GM23338 (cell line): ENCODE measurements around the gene SLC24A5. TPM values are rescaled to one million over a fixed set of nuclear protein-coding genes. Genes with fewer than 3 reads are reported as not detected.

Source experiments
- ATAC-seq: fragments of 200-7000 bp; cut with Tn5 transposase; 3 replicates; pipeline ENCODE4 v1.9.1; 2020
- DNase-seq: peaks from one replicate; pipeline ENCODE4 v3.0.0-alpha.2; 2015; ENCODE audit warnings: low spot score
- H2AFZ ChIP-seq: fragments of 200-600 bp; sonication (generic); 2 replicates; pipeline ENCODE4 v1.8.0; 2016; ENCODE audit warnings: antibody characterized with exemption, mild to moderate bottlenecking, moderate library complexity
- H3F3A ChIP-seq: fragments of 200-600 bp; sonication (generic); replicated peaks from 2 replicates; pipeline ENCODE4 v1.8.0; 2017; ENCODE audit warnings: antibody characterized with exemption, mixed run types, low read depth
- H3K27ac ChIP-seq: fragments of 200-600 bp; sonication (generic); 2 replicates; pipeline ENCODE4 v1.6.1; 2016; ENCODE audit warnings: low read depth
- H3K27me3 ChIP-seq: fragments of 200-600 bp; sonication (generic); 2 replicates; pipeline ENCODE4 v1.8.0; 2016; ENCODE audit warnings: mild to moderate bottlenecking, mixed run types, moderate library complexity; ENCODE audit not compliant: insufficient read depth
- H3K36me3 ChIP-seq: fragments of 200-600 bp; sonication (generic); 2 replicates; pipeline ENCODE4 v1.8.0; 2016; ENCODE audit warnings: mild to moderate bottlenecking; ENCODE audit not compliant: insufficient read depth
- H3K4me1 ChIP-seq: fragments of 200-600 bp; sonication (generic); 2 replicates; pipeline ENCODE4 v1.8.0; 2016; ENCODE audit warnings: mild to moderate bottlenecking, moderate library complexity; ENCODE audit not compliant: insufficient read depth
- H3K4me2 ChIP-seq: fragments of 200-600 bp; sonication (generic); 2 replicates; pipeline ENCODE4 v1.7.1; 2017; ENCODE audit warnings: mixed run types
- H3K4me3 ChIP-seq: fragments of 200-600 bp; sonication (generic); 2 replicates; pipeline ENCODE4 v1.6.1; 2016; ENCODE audit warnings: mixed run types
- H3K79me2 ChIP-seq: fragments of 200-600 bp; sonication (generic); replicated peaks from 2 replicates; pipeline ENCODE4 v1.8.0; 2017; ENCODE audit warnings: mild to moderate bottlenecking; ENCODE audit not compliant: insufficient read depth
- H3K9me2 ChIP-seq: fragments of 200-600 bp; sonication (generic); 2 replicates; pipeline ENCODE4 v1.8.0; 2017; ENCODE audit not compliant: insufficient read depth
- H4K20me1 ChIP-seq: fragments of 200-600 bp; sonication (generic); replicated peaks from 2 replicates; pipeline ENCODE4 v1.8.0; 2017; ENCODE audit warnings: mild to moderate bottlenecking; ENCODE audit not compliant: insufficient read depth
- H3K27ac Mint-ChIP-seq: 2 replicates; pipeline ENCODE4 v1.8.0; 2020; ENCODE audit warnings: inconsistent platforms, mild to moderate bottlenecking, moderate library complexity, mixed read lengths
- H3K27me3 Mint-ChIP-seq: 3 replicates; pipeline ENCODE4 v1.8.0; 2022; ENCODE audit warnings: low read depth, mild to moderate bottlenecking, moderate library complexity, mixed read lengths, inconsistent platforms; ENCODE audit not compliant: insufficient read depth, poor library complexity
- H3K36me3 Mint-ChIP-seq: 3 replicates; pipeline ENCODE4 v1.8.0; 2021; ENCODE audit warnings: low read depth, mild to moderate bottlenecking, inconsistent platforms, moderate library complexity, mixed read lengths
- H3K4me1 Mint-ChIP-seq: 3 replicates; pipeline ENCODE4 v1.8.0; 2020; ENCODE audit warnings: mild to moderate bottlenecking, inconsistent platforms, mixed read lengths
- H3K4me3 Mint-ChIP-seq: 3 replicates; pipeline ENCODE4 v1.8.0; 2021; ENCODE audit warnings: moderate library complexity, mild to moderate bottlenecking, inconsistent platforms, mixed read lengths
- H3K9me3 Mint-ChIP-seq: 3 replicates; pipeline ENCODE4 v1.8.0; 2020; ENCODE audit warnings: moderate library complexity, mild to moderate bottlenecking, inconsistent platforms, mixed read lengths
- CREB1 ChIP-seq: fragments of 250-450 bp; sonication (Bioruptor Pico); IDR thresholded peaks from 2 replicates; pipeline ENCODE4 v1.5.0; 2020; ENCODE audit warnings: low read depth, mild to moderate bottlenecking, moderate library complexity
- EZH2 ChIP-seq: fragments of 200-600 bp; sonication (generic); IDR thresholded peaks from one replicate; pipeline ENCODE4 v1.8.0; 2017; ENCODE audit warnings: antibody characterized with exemption, mild to moderate bottlenecking, low read depth; ENCODE audit not compliant: unreplicated experiment
- EZH2phosphoT487 ChIP-seq: fragments of 200-600 bp; sonication (generic); IDR thresholded peaks from one replicate; pipeline ENCODE4 v1.8.1; 2018; ENCODE audit warnings: antibody characterized with exemption; ENCODE audit not compliant: unreplicated experiment
- JUNB ChIP-seq: IDR thresholded peaks from one replicate; pipeline ENCODE4 v1.6.1; 2016; ENCODE audit warnings: antibody characterized with exemption; ENCODE audit not compliant: unreplicated experiment
- NANOG ChIP-seq: IDR thresholded peaks from 2 replicates; pipeline ENCODE4 v1.6.1; 2016; ENCODE audit warnings: antibody characterized with exemption, borderline replicate concordance
- POLR2AphosphoS5 ChIP-seq: IDR thresholded peaks from 2 replicates; pipeline ENCODE4 v1.6.1; 2016; ENCODE audit warnings: antibody characterized with exemption, low read depth
- STAT1 ChIP-seq: IDR thresholded peaks from one replicate; pipeline ENCODE4 v1.6.1; 2016; ENCODE audit warnings: antibody characterized with exemption; ENCODE audit not compliant: unreplicated experiment
- ZNF114 ChIP-seq: fragments of 250-450 bp; sonication (Bioruptor Pico); IDR thresholded peaks from 2 replicates; pipeline ENCODE4 v1.5.0; 2020; ENCODE audit warnings: mild to moderate bottlenecking, moderate library complexity
- ZNF331 ChIP-seq: fragments of 250-450 bp; sonication (Bioruptor Pico); IDR thresholded peaks from 2 replicates; pipeline ENCODE4 v1.5.0; 2020; ENCODE audit warnings: low read depth, mild to moderate bottlenecking, moderate library complexity
- polyA plus RNA-seq: library from polyadenylated mRNA; unstranded; fragments of >200 nt; fragmentation: Nextera tagmentation; extraction: Ambion mirVana; gene quantifications from 2 replicates; pipeline ENCODE4 v1.2.1, GENCODE V29; 2016
- total RNA-seq: library from RNA; depleted of rRNA; stranded (reverse); fragments of >200 nt; shearing (Covaris generic); gene quantifications from 2 replicates; pipeline ENCODE4 v1.2.3, GENCODE V29; 2014
- TF ChIP-seq, protein P1 (sequence below): fragments of 250-450 bp; sonication (Bioruptor Pico); IDR thresholded peaks from 2 replicates; pipeline ENCODE4 v1.5.0; 2020; ENCODE audit warnings: mild to moderate bottlenecking, moderate library complexity
- TF ChIP-seq, protein P2 (sequence below): IDR thresholded peaks from one replicate; pipeline ENCODE4 v1.6.1; 2018; ENCODE audit warnings: antibody characterized with exemption; ENCODE audit not compliant: unreplicated experiment
- TF ChIP-seq, protein P3 (sequence below): IDR thresholded peaks from 2 replicates; pipeline ENCODE4 v1.6.1; 2016; ENCODE audit warnings: antibody characterized with exemption
- TF ChIP-seq, protein P4 (sequence below), 2 experiments: fragments of 200-600 bp in 1 of 2; sonication (generic) in 1 of 2; conservative IDR thresholded peaks; 2 replicates each; pipeline versions ENCODE4 v1.5.1 to v1.6.1; 2016 to 2017; ENCODE audit warnings: antibody characterized with exemption in 2 of 2, low read depth in 2 of 2, mild to moderate bottlenecking in 2 of 2, moderate library complexity in 1 of 2

The SLC24A5 gene
- total and polyA plus RNA-seq, 2 experiments from 2014 or later, result 0.39 TPM; not detected in 1

DNA sequence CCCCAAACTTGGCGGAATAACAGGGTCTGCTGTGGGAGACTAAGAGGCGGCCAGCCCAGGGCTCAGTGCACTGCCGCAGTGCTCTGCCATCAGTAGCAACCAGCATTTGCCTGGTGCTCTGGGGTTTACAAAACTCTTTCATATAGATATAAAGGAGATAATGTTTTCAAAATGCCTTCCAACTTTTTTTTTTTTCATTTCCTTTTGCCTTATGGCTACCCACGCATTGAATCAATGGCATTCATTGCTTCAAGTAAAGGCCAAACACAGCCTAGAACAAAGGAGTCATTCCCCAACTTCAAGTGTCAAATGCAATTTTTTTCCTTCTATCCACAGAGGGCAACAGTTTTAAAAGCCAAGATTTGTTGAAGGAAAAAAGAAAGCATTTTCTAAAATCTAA is 11.6 kb upstream of the SLC24A5 start:
- Histone ChIP-seq H2AFZ (peak overlapping the region; percentile 52; the same call in 1 of the 2 replicates), H3K4me2 (no peak overlapping the region), H3F3A (no peaks in the 10 kb centered on the region), H3K27me3 (no peaks in the 10 kb centered on the region), H3K27ac (no peak overlapping the region), H3K9me2 (no peaks in the 10 kb centered on the region), H4K20me1 (no peaks in the 10 kb centered on the region), H3K79me2 (no peaks in the 10 kb centered on the region), H3K4me1 (no peaks in the 10 kb centered on the region), H3K4me3 (no peak overlapping the region), H3K36me3 (no peaks in the 10 kb centered on the region)
- peaks cover 2% of the 10 kb centered on the region for H3K27me3 Mint-ChIP-seq
- no peaks in the 10 kb centered on the region for H3K9me3 Mint-ChIP-seq
- ATAC-seq (no peak), DNase-seq (no peak)
- H3K27ac Mint-ChIP-seq, result no peak overlapping the region
- H3K4me3 Mint-ChIP-seq, result no peak overlapping the region
- TF ChIP-seq, protein P1, sequence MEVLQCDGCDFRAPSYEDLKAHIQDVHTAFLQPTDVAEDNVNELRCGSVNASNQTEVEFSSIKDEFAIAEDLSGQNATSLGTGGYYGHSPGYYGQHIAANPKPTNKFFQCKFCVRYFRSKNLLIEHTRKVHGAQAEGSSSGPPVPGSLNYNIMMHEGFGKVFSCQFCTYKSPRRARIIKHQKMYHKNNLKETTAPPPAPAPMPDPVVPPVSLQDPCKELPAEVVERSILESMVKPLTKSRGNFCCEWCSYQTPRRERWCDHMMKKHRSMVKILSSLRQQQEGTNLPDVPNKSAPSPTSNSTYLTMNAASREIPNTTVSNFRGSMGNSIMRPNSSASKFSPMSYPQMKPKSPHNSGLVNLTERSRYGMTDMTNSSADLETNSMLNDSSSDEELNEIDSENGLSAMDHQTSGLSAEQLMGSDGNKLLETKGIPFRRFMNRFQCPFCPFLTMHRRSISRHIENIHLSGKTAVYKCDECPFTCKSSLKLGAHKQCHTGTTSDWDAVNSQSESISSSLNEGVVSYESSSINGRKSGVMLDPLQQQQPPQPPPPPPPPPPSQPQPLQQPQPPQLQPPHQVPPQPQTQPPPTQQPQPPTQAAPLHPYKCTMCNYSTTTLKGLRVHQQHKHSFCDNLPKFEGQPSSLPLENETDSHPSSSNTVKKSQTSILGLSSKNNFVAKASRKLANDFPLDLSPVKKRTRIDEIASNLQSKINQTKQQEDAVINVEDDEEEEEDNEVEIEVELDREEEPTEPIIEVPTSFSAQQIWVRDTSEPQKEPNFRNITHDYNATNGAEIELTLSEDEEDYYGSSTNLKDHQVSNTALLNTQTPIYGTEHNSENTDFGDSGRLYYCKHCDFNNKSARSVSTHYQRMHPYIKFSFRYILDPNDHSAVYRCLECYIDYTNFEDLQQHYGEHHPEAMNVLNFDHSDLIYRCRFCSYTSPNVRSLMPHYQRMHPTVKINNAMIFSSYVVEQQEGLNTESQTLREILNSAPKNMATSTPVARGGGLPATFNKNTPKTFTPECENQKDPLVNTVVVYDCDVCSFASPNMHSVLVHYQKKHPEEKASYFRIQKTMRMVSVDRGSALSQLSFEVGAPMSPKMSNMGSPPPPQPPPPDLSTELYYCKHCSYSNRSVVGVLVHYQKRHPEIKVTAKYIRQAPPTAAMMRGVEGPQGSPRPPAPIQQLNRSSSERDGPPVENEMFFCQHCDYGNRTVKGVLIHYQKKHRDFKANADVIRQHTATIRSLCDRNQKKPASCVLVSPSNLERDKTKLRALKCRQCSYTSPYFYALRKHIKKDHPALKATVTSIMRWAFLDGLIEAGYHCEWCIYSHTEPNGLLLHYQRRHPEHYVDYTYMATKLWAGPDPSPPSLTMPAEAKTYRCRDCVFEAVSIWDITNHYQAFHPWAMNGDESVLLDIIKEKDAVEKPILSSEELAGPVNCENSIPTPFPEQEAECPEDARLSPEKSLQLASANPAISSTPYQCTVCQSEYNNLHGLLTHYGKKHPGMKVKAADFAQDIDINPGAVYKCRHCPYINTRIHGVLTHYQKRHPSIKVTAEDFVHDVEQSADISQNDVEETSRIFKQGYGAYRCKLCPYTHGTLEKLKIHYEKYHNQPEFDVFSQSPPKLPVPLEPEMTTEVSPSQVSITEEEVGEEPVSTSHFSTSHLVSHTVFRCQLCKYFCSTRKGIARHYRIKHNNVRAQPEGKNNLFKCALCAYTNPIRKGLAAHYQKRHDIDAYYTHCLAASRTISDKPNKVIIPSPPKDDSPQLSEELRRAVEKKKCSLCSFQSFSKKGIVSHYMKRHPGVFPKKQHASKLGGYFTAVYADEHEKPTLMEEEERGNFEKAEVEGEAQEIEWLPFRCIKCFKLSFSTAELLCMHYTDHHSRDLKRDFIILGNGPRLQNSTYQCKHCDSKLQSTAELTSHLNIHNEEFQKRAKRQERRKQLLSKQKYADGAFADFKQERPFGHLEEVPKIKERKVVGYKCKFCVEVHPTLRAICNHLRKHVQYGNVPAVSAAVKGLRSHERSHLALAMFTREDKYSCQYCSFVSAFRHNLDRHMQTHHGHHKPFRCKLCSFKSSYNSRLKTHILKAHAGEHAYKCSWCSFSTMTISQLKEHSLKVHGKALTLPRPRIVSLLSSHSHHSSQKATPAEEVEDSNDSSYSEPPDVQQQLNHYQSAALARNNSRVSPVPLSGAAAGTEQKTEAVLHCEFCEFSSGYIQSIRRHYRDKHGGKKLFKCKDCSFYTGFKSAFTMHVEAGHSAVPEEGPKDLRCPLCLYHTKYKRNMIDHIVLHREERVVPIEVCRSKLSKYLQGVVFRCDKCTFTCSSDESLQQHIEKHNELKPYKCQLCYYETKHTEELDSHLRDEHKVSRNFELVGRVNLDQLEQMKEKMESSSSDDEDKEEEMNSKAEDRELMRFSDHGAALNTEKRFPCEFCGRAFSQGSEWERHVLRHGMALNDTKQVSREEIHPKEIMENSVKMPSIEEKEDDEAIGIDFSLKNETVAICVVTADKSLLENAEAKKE (CRISPR knock-in tag), result no peak
- TF ChIP-seq, protein P2, sequence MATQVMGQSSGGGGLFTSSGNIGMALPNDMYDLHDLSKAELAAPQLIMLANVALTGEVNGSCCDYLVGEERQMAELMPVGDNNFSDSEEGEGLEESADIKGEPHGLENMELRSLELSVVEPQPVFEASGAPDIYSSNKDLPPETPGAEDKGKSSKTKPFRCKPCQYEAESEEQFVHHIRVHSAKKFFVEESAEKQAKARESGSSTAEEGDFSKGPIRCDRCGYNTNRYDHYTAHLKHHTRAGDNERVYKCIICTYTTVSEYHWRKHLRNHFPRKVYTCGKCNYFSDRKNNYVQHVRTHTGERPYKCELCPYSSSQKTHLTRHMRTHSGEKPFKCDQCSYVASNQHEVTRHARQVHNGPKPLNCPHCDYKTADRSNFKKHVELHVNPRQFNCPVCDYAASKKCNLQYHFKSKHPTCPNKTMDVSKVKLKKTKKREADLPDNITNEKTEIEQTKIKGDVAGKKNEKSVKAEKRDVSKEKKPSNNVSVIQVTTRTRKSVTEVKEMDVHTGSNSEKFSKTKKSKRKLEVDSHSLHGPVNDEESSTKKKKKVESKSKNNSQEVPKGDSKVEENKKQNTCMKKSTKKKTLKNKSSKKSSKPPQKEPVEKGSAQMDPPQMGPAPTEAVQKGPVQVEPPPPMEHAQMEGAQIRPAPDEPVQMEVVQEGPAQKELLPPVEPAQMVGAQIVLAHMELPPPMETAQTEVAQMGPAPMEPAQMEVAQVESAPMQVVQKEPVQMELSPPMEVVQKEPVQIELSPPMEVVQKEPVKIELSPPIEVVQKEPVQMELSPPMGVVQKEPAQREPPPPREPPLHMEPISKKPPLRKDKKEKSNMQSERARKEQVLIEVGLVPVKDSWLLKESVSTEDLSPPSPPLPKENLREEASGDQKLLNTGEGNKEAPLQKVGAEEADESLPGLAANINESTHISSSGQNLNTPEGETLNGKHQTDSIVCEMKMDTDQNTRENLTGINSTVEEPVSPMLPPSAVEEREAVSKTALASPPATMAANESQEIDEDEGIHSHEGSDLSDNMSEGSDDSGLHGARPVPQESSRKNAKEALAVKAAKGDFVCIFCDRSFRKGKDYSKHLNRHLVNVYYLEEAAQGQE, result no peak
- TF ChIP-seq, protein P3, sequence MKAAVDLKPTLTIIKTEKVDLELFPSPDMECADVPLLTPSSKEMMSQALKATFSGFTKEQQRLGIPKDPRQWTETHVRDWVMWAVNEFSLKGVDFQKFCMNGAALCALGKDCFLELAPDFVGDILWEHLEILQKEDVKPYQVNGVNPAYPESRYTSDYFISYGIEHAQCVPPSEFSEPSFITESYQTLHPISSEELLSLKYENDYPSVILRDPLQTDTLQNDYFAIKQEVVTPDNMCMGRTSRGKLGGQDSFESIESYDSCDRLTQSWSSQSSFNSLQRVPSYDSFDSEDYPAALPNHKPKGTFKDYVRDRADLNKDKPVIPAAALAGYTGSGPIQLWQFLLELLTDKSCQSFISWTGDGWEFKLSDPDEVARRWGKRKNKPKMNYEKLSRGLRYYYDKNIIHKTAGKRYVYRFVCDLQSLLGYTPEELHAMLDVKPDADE, result no peak
- TF ChIP-seq JUNB, result no peak
- no peak for TF ChIP-seq ZNF114 (CRISPR knock-in tag)
- TF ChIP-seq EZH2phosphoT487, result no peak
- TF ChIP-seq CREB1 (CRISPR knock-in tag), result no peak
- TF ChIP-seq POLR2AphosphoS5, result no peak
- TF ChIP-seq ZNF331 (CRISPR knock-in tag), result no peak
- TF ChIP-seq EZH2, result no peak
- no peak for TF ChIP-seq STAT1
- no peak for TF ChIP-seq NANOG
- TF ChIP-seq, protein P4, sequence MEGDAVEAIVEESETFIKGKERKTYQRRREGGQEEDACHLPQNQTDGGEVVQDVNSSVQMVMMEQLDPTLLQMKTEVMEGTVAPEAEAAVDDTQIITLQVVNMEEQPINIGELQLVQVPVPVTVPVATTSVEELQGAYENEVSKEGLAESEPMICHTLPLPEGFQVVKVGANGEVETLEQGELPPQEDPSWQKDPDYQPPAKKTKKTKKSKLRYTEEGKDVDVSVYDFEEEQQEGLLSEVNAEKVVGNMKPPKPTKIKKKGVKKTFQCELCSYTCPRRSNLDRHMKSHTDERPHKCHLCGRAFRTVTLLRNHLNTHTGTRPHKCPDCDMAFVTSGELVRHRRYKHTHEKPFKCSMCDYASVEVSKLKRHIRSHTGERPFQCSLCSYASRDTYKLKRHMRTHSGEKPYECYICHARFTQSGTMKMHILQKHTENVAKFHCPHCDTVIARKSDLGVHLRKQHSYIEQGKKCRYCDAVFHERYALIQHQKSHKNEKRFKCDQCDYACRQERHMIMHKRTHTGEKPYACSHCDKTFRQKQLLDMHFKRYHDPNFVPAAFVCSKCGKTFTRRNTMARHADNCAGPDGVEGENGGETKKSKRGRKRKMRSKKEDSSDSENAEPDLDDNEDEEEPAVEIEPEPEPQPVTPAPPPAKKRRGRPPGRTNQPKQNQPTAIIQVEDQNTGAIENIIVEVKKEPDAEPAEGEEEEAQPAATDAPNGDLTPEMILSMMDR (conservative IDR thresholded peaks at IDR 0.05; ENCODE audit: low read depth in 2 of 2), result no peak
- no peaks in the 10 kb centered on the region for H3K36me3 Mint-ChIP-seq
- peaks cover 9% of the 10 kb centered on the region; the same call in 2 of the 3 replicates for H3K4me1 Mint-ChIP-seq
